Stomach (tissue), 4 donors: ENCODE results near the gene DERA.

Experiments
- CTCF ChIP-seq, 7 experiments: fragments of 450-650 bp in 4 of 7; fragments of 200-600 bp in 3 of 7; sonication (generic) in 3 of 7; IDR thresholded peaks; one replicate each; pipeline ENCODE4 v1.5.1; 2016 to 2019; ENCODE audit warnings: antibody characterized with exemption in 7 of 7, control low read depth in 2 of 7, mild to moderate bottlenecking in 1 of 7
- EP300 ChIP-seq: sonication (generic); formaldehyde crosslinking; IDR thresholded peaks from one replicate; pipeline ENCODE4 v1.6.1; 2017; ENCODE audit warnings: antibody characterized with exemption
- POLR2A ChIP-seq, 4 donors: fragments of 450-650 bp; IDR thresholded peaks; one replicate each; pipeline ENCODE4 v1.6.1; 2016; ENCODE audit warnings: antibody characterized with exemption in 4 of 4, control low read depth in 2 of 4, mild to moderate bottlenecking in 1 of 4, moderate library complexity in 1 of 4
- POLR2AphosphoS5 ChIP-seq, 3 donors: sonication (generic); formaldehyde crosslinking; IDR thresholded peaks; one replicate each; pipeline ENCODE4 v1.6.1; 2016; ENCODE audit warnings: antibody characterized with exemption in 3 of 3

- no peak for TF ChIP-seq EP300
- no peak for TF ChIP-seq POLR2A (IDR thresholded peaks at IDR 0.05)
- no peak for TF ChIP-seq CTCF (IDR thresholded peaks at IDR 0.05)
- no peak for TF ChIP-seq POLR2AphosphoS5 (IDR thresholded peaks at IDR 0.05)
These were observed 31.7 kb upstream of the DERA start for GRCh38 chr12:15879413-15879812.
